ENCODE data around the gene MATK.

DNA sequence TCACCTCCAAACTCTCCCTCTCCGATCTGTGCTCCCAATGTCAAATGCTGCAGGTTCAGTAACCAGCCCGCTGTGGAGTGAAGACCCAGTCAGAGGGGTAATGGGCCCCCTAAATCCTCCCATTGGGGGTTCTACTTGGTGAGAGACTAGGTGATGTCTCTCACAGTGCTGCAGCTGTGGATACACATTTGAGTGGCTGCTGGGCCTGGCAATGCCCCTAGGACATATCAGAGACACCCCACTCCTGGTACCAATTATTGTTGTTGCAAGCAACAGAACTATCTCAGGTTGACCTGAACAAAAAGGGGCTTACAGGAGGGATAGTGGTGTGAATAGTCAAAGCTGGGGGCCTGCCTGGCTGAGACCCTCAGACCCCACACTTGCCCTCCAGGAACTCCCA, 4.6 kb downstream of the MATK start:
- TF ChIP-seq EZH2phosphoT487 (IDR thresholded peaks at IDR 0.05; ENCODE audit: insufficient read depth, low read depth) (no peak), EZH2 (IDR thresholded peaks at IDR 0.05; ENCODE audit: insufficient read depth, poor library complexity, severe bottlenecking) (no peak)

Data from GM23248 (cell line).